ENCODE results near the gene MCM9.
"Not testable (repeated sequence)": the region's sequence is repeated elsewhere in the genome, so short reads cannot be mapped to it uniquely, and the experiment has no call there.

The MCM9 gene

GRCh38 chr6:118812970-118813369, 122.0 kb downstream of the MCM9 start:
- Mint-ChIP-seq H3K4me3 (no peak overlapping the region), H3K27me3 (no peaks in the 10 kb centered on the region), H3K4me1 (ENCODE audit: low read depth in 2 of 2) (peaks cover 42 to 66% of the 10 kb centered on the region in 2 donors), H3K36me3 (ENCODE audit: insufficient read depth) (peaks cover 23% of the 10 kb centered on the region), H3K9me3 (no peaks in the 10 kb centered on the region), H3K27ac (peak overlapping the region in 1 of 2 donors; percentile 73)
- no peak for DNase-seq
- no peak for ATAC-seq (replicated peaks)

DNA sequence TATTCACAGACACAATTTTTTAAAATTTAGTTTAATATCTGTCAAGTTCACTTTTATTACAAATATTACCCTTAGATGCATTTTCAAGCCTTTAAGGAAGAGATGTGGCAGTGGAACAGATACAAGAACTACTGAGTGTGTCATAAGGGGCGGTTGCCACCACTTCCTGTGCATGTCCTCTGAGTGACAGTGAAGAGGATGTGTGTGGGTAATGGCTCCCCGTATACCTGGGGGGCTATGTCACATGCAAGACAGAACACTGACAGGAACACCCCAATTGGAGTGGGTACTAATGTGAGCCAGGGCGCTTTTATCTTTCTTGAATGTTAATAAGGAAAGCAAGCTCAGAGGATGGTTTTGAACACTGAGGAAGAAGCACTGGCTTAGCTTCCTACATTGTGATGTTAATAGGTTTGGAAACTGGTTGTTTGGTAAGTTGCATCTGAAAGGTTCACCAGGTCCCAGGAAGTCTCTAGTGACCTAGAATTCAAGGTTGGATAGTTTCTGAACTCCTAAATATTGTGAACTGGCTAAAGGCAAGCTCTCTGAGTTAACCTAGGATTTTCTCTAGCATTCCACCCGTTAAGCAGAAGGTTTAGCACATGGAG, 124.4 kb downstream of the MCM9 start:
- H3K27ac Mint-ChIP-seq = peak overlapping the region; percentile 98 to 99
- no peaks in the 10 kb centered on the region for H3K9me3 Mint-ChIP-seq
- no peaks in the 10 kb centered on the region for H3K27me3 Mint-ChIP-seq
- H3K4me3 Mint-ChIP-seq = peak overlapping the region; percentile 79 to 80
- ATAC-seq (replicated peaks) (peak; percentile 94), DNase-seq (peak; percentile 64 to 67 (median 65))
- H3K36me3 Mint-ChIP-seq (ENCODE audit: insufficient read depth) = peaks cover 15% of the 10 kb centered on the region
- H3K4me1 Mint-ChIP-seq (ENCODE audit: low read depth in 2 of 2) = peaks cover 43 to 69% of the 10 kb centered on the region in 2 donors

GRCh38 chr6:118808793-118809638, 125.9 kb downstream of the MCM9 start:
- H3K4me1 Mint-ChIP-seq (ENCODE audit: low read depth in 2 of 2) = peaks cover 42 to 65% of the 10 kb centered on the region in 2 donors
- DNase-seq (peak; percentile 28 to 30 (median 29)), ATAC-seq (replicated peaks) (peak; percentile 77)
- peak overlapping the region; percentile 79 to 80 for H3K4me3 Mint-ChIP-seq
- H3K27ac Mint-ChIP-seq = peak overlapping the region; percentile 98 to 99
- no peaks in the 10 kb centered on the region for H3K9me3 Mint-ChIP-seq
- peaks cover 14% of the 10 kb centered on the region for H3K36me3 Mint-ChIP-seq (ENCODE audit: insufficient read depth)
- no peaks in the 10 kb centered on the region for H3K27me3 Mint-ChIP-seq

DNA sequence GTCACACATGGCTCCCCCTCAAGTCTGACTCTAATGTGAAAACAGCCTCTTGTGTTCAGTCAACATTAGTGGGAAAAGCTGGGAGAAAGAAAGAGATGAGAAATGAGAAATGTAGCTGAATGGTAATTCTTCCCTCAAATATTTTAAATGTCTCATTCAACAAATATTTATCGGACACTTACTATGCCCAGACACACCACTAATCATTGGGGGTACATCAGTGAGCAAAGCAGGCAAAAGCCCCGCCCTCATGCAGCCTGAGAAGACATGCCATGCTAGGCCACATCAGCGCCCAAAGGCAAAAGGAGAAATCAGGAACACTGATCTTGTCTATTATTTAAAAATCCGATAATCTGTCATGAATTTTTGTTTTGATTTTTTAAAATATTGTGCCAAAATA, 130.9 kb downstream of the MCM9 start:
- Mint-ChIP-seq H3K4me3 (no peak overlapping the region), H3K27me3 (no peaks in the 10 kb centered on the region), H3K27ac (peak overlapping the region; percentile 35 to 46), H3K4me1 (ENCODE audit: low read depth in 2 of 2) (peaks cover 27 to 40% of the 10 kb centered on the region in 2 donors), H3K9me3 (no peaks in the 10 kb centered on the region), H3K36me3 (ENCODE audit: insufficient read depth) (peaks cover 3% of the 10 kb centered on the region)
- ATAC-seq (replicated peaks) (no peak), DNase-seq (no peak)

- Mint-ChIP-seq H3K9me3 (peaks cover 0 to 2% of the 10 kb centered on the region in 2 donors), H3K4me1 (ENCODE audit: low read depth in 2 of 2) (peaks cover 20 to 27% of the 10 kb centered on the region in 2 donors), H3K27ac (peak overlapping the region; percentile 76 to 92), H3K36me3 (ENCODE audit: insufficient read depth) (no peaks in the 10 kb centered on the region), H3K27me3 (no peaks in the 10 kb centered on the region), H3K4me3 (no peak overlapping the region)
- no peak for DNase-seq
- no peak for ATAC-seq (replicated peaks)
Observed at GRCh38 chr6:118801257-118801656, 133.7 kb downstream of the MCM9 start.

DNA sequence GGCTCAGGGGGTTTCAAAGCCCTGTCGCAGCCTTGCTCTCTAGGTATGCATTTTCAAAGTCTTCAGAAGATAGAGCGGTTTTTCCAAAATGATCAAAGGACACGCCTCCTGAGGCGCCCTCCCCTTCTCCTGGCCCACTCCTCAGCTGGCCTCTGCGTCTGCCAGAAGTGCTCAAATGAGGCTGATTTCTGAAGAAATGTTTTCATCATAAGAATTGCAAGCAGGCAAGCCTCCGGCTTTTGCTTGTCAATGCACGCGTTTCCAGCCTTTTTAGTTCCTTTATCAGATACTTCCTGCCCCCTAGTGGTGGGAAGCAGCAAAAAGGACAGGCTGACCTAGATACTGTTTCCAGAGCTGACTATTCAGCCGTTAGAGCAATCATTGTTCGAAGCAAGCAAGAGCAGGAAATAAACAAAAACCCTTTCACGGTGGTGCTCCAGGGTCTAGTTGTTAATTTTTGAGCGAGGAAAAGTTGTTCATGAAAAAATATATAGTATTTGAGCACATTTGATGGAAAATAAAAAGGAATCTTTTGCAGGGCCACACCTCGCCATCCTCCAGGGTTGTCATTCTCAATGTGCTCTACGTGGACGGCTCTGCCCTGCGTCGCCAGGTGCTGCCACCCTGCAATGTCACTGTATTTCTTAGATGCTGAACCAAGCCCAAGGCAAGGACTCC, 134.4 kb downstream of the MCM9 start:
- DNase-seq (peak; percentile 83 to 87 (median 85)), ATAC-seq (replicated peaks) (peak; percentile 94)
- Mint-ChIP-seq H3K9me3 (peaks cover 0 to 4% of the 10 kb centered on the region in 2 donors), H3K27me3 (no peaks in the 10 kb centered on the region), H3K27ac (peak overlapping the region; percentile 76 to 92), H3K4me1 (ENCODE audit: low read depth in 2 of 2) (peaks cover 27 to 32% of the 10 kb centered on the region in 2 donors), H3K36me3 (ENCODE audit: insufficient read depth) (peaks cover under 1% of the 10 kb centered on the region), H3K4me3 (peak overlapping the region; percentile 63 to 70)

GRCh38 chr6:118799826-118800225, 135.1 kb downstream of the MCM9 start:
- ATAC-seq (replicated peaks) (no peak), DNase-seq (no peak)
- peaks cover 27 to 32% of the 10 kb centered on the region in 2 donors for H3K4me1 Mint-ChIP-seq (ENCODE audit: low read depth in 2 of 2)
- peaks cover 6% of the 10 kb centered on the region for H3K36me3 Mint-ChIP-seq (ENCODE audit: insufficient read depth)
- H3K27ac Mint-ChIP-seq = peak overlapping the region; percentile 76 to 92
- peak overlapping the region; percentile 63 to 70 for H3K4me3 Mint-ChIP-seq
- H3K27me3 Mint-ChIP-seq = no peaks in the 10 kb centered on the region
- H3K9me3 Mint-ChIP-seq = peaks cover 0 to 4% of the 10 kb centered on the region in 2 donors

- not testable (repeated sequence) for H3K27me3 Mint-ChIP-seq; H3K9me3 Mint-ChIP-seq; H3K36me3 Mint-ChIP-seq (ENCODE audit: insufficient read depth)
- peak; percentile 82 to 88 (median 84) for DNase-seq
- peaks cover 28 to 29% of the 10 kb centered on the region in 2 donors for H3K4me1 Mint-ChIP-seq (ENCODE audit: low read depth in 2 of 2)
- peak; percentile 61 for ATAC-seq (replicated peaks)
- H3K27ac Mint-ChIP-seq = peak overlapping the region; percentile 96 to 99
- H3K4me3 Mint-ChIP-seq = peak overlapping the region; percentile 80 to 88
Observed at GRCh38 chr6:118796548-118796947, 138.4 kb downstream of the MCM9 start.

DNA sequence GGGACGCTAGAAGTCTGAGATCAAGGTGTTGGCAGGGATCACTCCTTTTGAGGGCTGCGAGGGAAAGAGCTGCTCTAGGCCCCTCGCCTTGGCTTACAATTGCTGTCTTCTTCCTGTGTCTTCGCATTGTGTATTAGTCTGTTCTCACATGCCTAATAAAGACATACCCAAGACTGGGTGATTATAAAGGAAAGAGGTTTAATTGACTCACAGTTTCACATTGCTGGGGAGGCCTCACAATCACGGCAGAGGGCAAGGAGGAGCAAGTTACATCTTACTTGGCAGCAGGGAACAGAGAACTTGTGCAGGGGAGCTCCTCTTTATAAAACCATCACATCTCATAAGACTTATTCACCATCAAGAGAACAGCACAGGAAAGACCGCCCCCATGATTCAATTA, 143.5 kb downstream of the MCM9 start:
- Mint-ChIP-seq H3K4me3 (no peak overlapping the region), H3K9me3 (peaks cover 0 to 2% of the 10 kb centered on the region in 2 donors), H3K27me3 (no peaks in the 10 kb centered on the region), H3K4me1 (ENCODE audit: low read depth in 2 of 2) (peaks cover 26 to 33% of the 10 kb centered on the region in 2 donors), H3K36me3 (ENCODE audit: insufficient read depth) (peaks cover 11% of the 10 kb centered on the region), H3K27ac (peak overlapping the region in 1 of 2 donors; percentile 78)
- no peak for ATAC-seq (replicated peaks)
- DNase-seq = no peak

- DNase-seq (no peak), ATAC-seq (replicated peaks) (no peak)
- no peak overlapping the region for H3K4me3 Mint-ChIP-seq
- peaks cover 5% of the 10 kb centered on the region for H3K36me3 Mint-ChIP-seq (ENCODE audit: insufficient read depth)
- peaks cover 18 to 23% of the 10 kb centered on the region in 2 donors for H3K4me1 Mint-ChIP-seq (ENCODE audit: low read depth in 2 of 2)
- peak overlapping the region; percentile 73 to 85 for H3K27ac Mint-ChIP-seq
- H3K9me3 Mint-ChIP-seq = no peaks in the 10 kb centered on the region
- no peaks in the 10 kb centered on the region for H3K27me3 Mint-ChIP-seq
Observed at GRCh38 chr6:118789954-118790353, 145.0 kb downstream of the MCM9 start.

GRCh38 chr6:118789419-118789818, 145.5 kb downstream of the MCM9 start:
- Mint-ChIP-seq H3K4me3 (peak overlapping the region in 1 of 2 donors; percentile 43), H3K27me3 (no peaks in the 10 kb centered on the region), H3K9me3 (no peaks in the 10 kb centered on the region), H3K27ac (peak overlapping the region; percentile 73 to 85), H3K4me1 (ENCODE audit: low read depth in 2 of 2) (peaks cover 18 to 23% of the 10 kb centered on the region in 2 donors), H3K36me3 (ENCODE audit: insufficient read depth) (peaks cover 5% of the 10 kb centered on the region)
- ATAC-seq (replicated peaks) (peak; percentile 69), DNase-seq (no peak)

GRCh38 chr6:118788702-118789101, 146.3 kb downstream of the MCM9 start:
- Mint-ChIP-seq H3K9me3 (no peaks in the 10 kb centered on the region), H3K27ac (peak overlapping the region; percentile 85 to 91), H3K4me1 (ENCODE audit: low read depth in 2 of 2) (peaks cover 18 to 23% of the 10 kb centered on the region in 2 donors), H3K27me3 (no peaks in the 10 kb centered on the region), H3K4me3 (peak overlapping the region in 1 of 2 donors; percentile 7), H3K36me3 (ENCODE audit: insufficient read depth) (peaks cover 5% of the 10 kb centered on the region)
- DNase-seq = no peak
- ATAC-seq (replicated peaks) = peak; percentile 13

GRCh38 chr6:118787724-118788423, 147.1 kb downstream of the MCM9 start:
- peak overlapping the region in 1 of 2 donors; percentile 7 for H3K4me3 Mint-ChIP-seq
- peaks cover 18 to 23% of the 10 kb centered on the region in 2 donors for H3K4me1 Mint-ChIP-seq (ENCODE audit: low read depth in 2 of 2)
- H3K9me3 Mint-ChIP-seq = no peaks in the 10 kb centered on the region
- no peaks in the 10 kb centered on the region for H3K27me3 Mint-ChIP-seq
- ATAC-seq (replicated peaks) (peak; percentile 83), DNase-seq (no peak)
- peaks cover 5% of the 10 kb centered on the region for H3K36me3 Mint-ChIP-seq (ENCODE audit: insufficient read depth)
- H3K27ac Mint-ChIP-seq = peak overlapping the region; percentile 85 to 91

Data from effector memory CD8-positive, alpha-beta T cell (primary cell).